Stimulated activated CD4-positive, alpha-beta T cell treated with anti-CD3 and anti-CD28 coated beads, Interleukin-1b, Interleukin-23, amount 100 ng/mL, for 48 hours (primary cell): ENCODE results near the gene GRM4.

Experiments
- DNase-seq: peaks from one replicate; pipeline ENCODE4 v3.0.0-alpha.2; 2020

GRM4 gene

GRCh38 chr6:34106421-34106820, 39.5 kb downstream of the GRM4 start:
- no peak for DNase-seq

GRCh38 chr6:34104628-34105027, 41.3 kb downstream of the GRM4 start:
- DNase-seq: no peak

- DNase-seq: no peak
These were observed 41.7 kb downstream of the GRM4 start for GRCh38 chr6:34104186-34104585.

DNA sequence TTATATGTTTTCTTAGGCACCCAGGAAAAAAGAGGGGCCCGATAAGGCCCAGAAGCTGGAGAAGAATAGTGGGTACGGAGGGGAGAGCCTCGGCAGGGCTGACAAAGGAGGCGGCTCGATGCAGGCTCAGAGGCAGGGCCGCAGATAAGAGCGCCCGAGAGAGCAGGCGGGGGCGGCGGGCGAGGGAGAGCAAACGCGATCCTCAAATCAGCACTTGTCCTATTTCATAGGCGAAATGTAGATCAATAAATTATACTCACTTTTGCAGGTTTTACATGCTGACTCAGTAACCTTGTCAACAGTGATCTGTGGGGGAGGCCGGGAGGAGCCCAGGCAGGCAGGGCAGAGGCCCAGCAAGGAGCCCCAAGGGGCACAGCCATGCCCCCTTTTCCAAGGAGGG, 42.6 kb downstream of the GRM4 start:
- no peak for DNase-seq

DNA sequence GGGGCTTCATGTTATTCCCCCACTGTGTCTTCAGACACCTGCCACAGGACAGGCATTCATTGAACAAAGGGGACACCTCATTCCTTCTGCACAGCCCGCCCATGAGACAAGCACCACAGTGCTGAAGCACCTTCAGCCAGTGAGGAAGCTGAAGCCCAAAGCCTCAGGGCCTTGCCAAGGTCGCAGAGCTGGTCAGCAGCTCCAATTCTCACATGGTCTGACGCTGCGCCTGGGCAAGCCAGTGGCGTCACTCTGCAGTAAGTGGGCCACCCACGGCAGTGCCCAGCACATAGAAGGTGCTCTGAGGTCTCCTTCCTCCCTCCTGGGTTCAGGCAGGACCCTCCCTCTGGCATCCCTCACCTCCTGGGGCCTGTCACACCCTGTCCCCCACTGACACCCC, 43.2 kb downstream of the GRM4 start:
- no peak for DNase-seq

DNA sequence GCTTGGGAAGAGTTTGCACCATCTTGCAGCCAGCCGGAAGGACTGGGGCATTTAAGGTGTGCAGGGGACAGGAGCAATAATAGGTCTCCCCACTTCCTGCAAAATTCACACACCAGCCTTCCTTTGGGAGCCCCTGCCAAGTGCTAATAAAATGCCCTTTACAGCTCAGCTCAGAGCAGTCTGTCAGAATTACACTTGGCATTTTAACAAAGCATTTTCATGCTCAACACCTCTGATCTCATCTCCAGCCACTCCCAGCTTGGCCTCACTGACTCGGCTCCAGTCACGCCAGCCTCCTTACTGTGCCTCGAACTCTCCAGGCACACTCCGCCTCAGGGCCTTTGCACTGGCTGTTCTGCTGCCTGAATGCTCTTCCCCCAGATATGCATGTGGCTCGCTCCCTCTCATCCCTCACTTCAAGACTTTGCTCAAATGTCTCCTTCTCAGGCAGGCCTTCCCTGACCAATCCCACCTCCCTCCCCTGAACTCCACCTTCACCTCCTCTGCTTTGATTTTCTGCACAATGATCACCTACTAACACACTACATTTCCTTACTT, 43.7 kb downstream of the GRM4 start:
- no peak for DNase-seq

DNA sequence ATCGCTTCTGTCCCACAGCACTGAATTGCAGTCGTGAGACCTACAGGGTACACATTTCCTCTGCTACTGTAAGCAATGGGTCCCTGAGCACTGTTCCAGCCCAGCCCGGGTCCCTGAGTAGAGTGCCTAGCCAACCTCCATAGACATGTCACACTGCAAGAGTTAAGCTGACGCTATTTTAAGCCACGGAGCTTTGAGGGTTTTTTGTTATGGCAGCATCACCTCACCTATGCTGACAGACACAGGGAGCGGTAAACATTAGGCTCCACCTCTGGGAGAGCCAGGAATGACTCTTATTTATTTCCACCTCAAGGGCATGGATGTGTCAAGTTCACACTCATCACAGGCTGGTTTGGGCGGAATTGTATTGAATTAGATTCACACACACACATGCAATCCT, 45.1 kb downstream of the GRM4 start:
- DNase-seq: no peak

- DNase-seq: no peak
These were observed 46.0 kb downstream of the GRM4 start for GRCh38 chr6:34099878-34100277.

DNA sequence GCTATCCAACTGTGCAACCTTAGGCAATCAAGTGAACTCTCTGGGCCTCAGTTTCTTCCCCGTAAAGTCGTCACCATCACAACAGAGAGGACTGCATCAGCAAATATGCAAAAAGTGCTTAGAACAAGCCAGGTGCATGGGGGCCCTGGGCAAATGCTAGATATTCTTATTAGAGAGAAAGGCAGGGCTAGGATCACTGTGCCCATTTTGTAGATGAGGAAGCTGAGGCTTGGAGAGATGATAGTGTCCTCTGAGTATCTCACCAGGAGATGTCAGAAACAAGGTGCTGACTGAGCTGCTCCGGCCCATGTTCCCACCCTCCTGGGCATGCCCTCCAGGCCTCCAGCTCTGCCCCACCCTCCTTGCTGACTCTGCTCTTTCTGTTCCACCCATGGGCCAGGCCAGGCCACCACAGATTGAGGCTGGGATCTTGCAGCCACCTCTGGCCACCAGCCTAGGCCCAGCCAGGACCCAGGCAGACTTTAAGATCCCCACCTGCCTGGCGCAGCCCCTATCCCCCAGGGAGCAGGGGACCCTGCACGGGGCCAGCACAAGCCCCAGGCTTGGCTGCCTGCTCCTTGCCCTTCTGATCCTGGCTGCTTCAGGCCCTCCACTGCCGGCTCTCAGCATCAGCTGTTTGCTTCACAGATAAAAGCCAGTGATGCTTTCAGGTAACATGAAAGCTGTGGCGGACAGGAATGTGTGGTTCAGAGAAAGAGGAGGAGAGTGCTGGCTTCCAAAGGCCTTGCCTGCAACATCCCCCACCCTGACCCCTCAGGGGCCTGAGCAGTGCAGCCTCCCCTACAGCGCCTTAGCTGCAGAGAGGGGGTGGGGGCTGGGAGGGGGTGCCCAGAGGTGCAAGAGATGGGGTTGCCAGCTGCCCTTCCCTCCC, 47.6 kb downstream of the GRM4 start:
- no peak for DNase-seq

DNA sequence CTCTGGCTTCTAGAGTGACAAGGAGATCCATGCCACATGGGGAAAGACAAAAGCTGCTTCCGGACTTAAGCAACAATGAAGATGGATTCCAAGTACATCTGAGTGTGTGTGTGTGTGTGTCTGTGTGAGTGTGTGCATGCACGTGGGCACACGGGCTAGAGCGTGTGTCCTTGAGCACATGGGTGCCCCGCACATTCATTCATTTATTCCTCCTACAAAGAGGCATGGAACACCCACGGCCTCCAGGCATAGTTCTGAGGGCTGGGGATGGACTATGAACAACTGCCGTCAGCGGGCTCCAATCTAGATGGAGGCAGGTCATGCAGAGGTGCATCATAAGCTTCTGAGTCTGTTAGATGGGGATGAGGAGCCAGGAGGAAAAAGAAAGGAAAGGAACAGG, 49.1 kb downstream of the GRM4 start:
- DNase-seq: no peak

- DNase-seq: no peak
These were observed 49.7 kb downstream of the GRM4 start for GRCh38 chr6:34096193-34096592.

- no peak for DNase-seq
These were observed 50.1 kb downstream of the GRM4 start for GRCh38 chr6:34095741-34096140.

DNA sequence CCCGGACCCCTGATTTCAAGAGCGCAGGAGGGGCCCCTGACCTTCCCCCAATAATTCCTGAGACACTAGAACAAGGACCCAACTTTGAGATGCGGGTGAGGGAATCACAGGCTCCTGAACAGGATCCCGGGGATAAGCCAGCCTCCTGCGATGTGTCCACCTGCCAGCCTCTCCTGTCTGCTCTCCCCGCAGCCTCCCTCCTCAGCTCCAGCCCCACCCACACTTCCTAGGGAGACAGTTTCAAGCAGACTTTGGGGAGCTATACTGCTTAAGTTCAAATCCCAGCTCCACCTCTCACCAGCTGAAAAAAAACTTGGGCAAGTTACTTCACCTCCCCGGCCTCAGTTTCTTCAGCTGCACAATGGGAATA, 50.8 kb downstream of the GRM4 start:
- DNase-seq: no peak

- DNase-seq: no peak
These were observed 51.3 kb downstream of the GRM4 start for GRCh38 chr6:34094474-34095135.

DNA sequence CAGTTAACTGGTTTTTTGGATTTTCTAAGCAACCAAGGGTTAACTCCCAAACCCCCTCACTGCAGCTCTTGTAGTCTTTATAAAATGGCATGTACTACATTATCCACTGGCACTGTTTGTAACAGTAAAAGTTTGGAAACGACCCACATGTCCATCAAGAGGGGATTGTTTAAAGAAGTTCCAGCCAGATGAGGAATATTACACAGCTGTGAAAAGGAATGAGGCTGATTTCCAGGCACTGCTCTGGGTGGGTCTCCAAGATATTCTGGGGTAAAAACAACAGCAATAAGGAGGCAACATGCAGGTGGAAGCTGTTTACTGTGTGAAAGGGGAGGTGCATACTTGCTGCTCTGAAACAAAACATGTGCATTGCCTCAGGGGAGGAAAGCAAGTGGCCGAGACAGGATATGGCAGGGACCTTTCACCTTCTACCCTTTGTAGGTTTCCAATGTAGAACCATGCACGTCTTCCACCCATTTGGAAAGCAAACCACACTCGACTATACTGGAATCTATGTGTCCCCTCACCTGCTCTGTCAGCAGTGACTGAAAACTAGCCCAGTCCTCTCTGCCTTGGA, 51.9 kb downstream of the GRM4 start:
- DNase-seq: no peak

DNA sequence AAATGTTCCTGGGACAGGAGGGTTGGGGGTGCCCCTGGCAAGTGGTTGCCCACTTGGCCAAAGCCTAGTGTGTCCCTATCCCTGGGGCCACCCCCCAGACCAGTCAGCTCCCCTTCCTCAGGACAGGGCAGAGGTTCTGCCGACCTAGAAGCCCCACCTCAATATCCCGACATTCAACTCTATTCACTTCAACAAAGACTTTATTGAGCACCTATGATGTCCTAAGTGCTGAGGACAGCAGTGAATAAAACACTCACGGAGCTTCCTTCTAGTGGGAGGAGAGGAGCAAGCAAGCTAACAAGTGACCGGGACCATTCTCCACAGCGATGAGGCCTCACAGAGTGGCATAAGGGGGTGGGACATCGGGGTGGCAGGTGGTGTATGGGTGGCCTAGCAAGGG, 52.7 kb downstream of the GRM4 start:
- DNase-seq: no peak

- no peak for DNase-seq
These were observed 53.3 kb downstream of the GRM4 start for GRCh38 chr6:34092631-34093030.

DNA sequence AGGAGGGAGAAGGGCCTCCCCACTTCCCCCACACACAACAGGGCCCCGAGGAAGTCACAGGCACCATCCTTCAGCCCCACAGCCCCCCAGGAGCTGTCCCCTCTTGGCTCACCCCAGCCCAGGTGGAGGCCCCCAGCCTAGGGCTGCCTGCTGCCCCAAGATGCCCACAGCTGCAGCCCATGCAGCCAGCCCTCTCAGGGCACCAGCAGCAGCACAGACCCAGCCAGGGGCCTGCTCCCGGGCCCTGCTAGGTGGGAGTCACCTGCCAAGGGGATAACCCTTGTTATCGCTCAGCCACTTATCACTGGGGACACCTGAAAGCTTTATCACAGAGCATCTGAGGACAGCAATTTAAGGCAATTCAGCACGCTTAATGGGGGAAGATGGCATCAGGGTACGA, 55.0 kb downstream of the GRM4 start:
- DNase-seq: no peak

DNA sequence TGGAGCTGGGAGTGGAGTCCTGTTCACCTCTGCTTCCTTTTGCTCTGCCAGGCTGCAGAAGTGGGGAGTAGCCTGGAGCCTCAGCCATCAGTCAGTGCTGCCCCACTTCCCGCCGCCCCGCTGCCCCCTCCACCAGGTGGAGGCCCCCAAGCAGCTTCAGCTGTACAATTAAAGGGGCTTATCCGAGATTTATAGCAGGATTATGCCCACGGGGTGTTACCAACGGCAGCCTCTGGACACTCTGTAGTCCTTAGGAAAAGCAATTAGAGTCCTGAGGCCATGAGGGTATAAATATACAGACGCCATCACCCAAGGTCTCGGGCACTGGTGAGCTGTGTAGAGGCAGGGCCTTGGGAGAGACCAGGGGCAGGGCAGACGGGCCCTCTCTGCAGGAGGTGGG, 55.4 kb downstream of the GRM4 start:
- no peak for DNase-seq

GRCh38 chr6:34086558-34086957, 59.3 kb downstream of the GRM4 start:
- DNase-seq: no peak

DNA sequence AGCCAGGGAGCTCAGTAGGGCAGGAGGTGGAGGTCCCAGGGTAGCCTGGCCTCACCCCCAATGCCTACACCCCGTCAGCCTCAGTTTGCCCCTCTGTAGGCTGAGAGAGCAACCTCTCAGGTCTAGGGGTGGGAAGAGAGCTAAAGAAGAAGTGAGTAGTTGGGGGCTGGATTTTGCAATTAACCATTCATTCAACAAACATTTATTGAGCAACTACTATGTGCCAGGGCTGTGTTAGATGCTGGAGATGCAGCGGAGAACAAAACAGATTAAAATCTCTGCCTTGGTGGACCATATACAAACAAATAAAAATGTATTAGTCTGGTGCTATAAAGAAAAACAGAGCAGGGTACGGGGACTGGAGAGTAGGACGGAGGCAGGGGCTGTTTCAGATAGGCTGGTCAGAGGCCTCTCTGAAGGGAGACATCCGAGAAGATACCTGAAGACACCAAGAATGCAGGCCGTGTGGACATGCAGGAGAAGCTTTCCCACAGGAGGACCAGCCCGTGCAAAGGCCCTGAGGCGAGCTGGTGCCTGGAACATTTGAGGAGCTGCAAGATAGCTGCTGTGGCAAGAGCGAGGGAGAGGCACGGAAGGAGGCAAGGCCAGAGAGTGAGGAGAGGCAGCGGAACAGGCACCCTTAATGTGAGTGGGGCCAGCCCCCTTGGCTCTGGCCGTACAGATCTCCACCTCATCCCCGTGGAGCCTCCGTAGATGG, 60.3 kb downstream of the GRM4 start:
- no peak for DNase-seq

GRCh38 chr6:34084591-34085290, 61.1 kb downstream of the GRM4 start:
- DNase-seq: no peak
